Stimulated activated CD8-positive, alpha-beta memory T cell treated with anti-CD3 and anti-CD28 coated beads, Interleukin-15, amount 100 ng/mL, for 24 hours (primary cell): ENCODE results near the gene DUSP8.
"Not testable (repeated sequence)": the region's sequence is repeated elsewhere in the genome, so short reads cannot be mapped to it uniquely, and the experiment has no call there.

ENCODE experiments used
- DNase-seq: peaks from one replicate; pipeline ENCODE4 v3.0.0-alpha.2; 2020; ENCODE audit warnings: low read depth

DUSP8 gene

GRCh38 chr11:1586699-1587098 is 14.6 kb upstream of the DUSP8 start:
- DNase-seq, result no peak

- not testable (repeated sequence) for DNase-seq
Observed at GRCh38 chr11:1584661-1585370, 12.7 kb upstream of the DUSP8 start, which contains the start of gene KRTAP5-1. Gene KRTAP5-1, minus strand, starts transcription at chr11:1585283. Its CDS starts 34 bp downstream, at chr11:1585249.

- DNase-seq, result not testable (repeated sequence)
Observed at GRCh38 chr11:1582909-1583308, 10.8 kb upstream of the DUSP8 start.

GRCh38 chr11:1581976-1582375 is 9.9 kb upstream of the DUSP8 start:
- no peak for DNase-seq

- DNase-seq, result no peak
Observed at GRCh38 chr11:1576825-1577224, 4.8 kb upstream of the DUSP8 start.

GRCh38 chr11:1575756-1576155 is 3.7 kb upstream of the DUSP8 start:
- not testable (repeated sequence) for DNase-seq

GRCh38 chr11:1574933-1575242 is 2.8 kb upstream of the DUSP8 start:
- DNase-seq, result no peak

GRCh38 chr11:1574238-1574932 is 2.3 kb upstream of the DUSP8 start:
- no peak for DNase-seq

GRCh38 chr11:1573903-1574237 is 1.8 kb upstream of the DUSP8 start:
- no peak for DNase-seq

GRCh38 chr11:1573077-1573902 is 1.2 kb upstream of the DUSP8 start:
- DNase-seq, result no peak

- no peak for DNase-seq
Observed at GRCh38 chr11:1571760-1572196, 293 bp downstream of the DUSP8 start.

- no peak for DNase-seq
Observed at GRCh38 chr11:1570896-1571759, 943 bp downstream of the DUSP8 start.

- no peak for DNase-seq
Observed at GRCh38 chr11:1570531-1570895, 1.6 kb downstream of the DUSP8 start.

GRCh38 chr11:1570001-1570453 is 2.0 kb downstream of the DUSP8 start:
- no peak for DNase-seq

GRCh38 chr11:1569251-1569780 is 2.8 kb downstream of the DUSP8 start:
- no peak for DNase-seq

- DNase-seq, result no peak
Observed at GRCh38 chr11:1568441-1568911, 3.6 kb downstream of the DUSP8 start.

- no peak for DNase-seq
Observed at GRCh38 chr11:1567721-1568100, 4.4 kb downstream of the DUSP8 start.

GRCh38 chr11:1567052-1567720 is 4.9 kb downstream of the DUSP8 start:
- no peak for DNase-seq

GRCh38 chr11:1566381-1567051 is 5.6 kb downstream of the DUSP8 start:
- DNase-seq, result no peak

GRCh38 chr11:1565904-1566247 is 6.2 kb downstream of the DUSP8 start:
- DNase-seq, result no peak
